ENCODE data around the gene IL2RA.

- TF ChIP-seq, protein P1, sequence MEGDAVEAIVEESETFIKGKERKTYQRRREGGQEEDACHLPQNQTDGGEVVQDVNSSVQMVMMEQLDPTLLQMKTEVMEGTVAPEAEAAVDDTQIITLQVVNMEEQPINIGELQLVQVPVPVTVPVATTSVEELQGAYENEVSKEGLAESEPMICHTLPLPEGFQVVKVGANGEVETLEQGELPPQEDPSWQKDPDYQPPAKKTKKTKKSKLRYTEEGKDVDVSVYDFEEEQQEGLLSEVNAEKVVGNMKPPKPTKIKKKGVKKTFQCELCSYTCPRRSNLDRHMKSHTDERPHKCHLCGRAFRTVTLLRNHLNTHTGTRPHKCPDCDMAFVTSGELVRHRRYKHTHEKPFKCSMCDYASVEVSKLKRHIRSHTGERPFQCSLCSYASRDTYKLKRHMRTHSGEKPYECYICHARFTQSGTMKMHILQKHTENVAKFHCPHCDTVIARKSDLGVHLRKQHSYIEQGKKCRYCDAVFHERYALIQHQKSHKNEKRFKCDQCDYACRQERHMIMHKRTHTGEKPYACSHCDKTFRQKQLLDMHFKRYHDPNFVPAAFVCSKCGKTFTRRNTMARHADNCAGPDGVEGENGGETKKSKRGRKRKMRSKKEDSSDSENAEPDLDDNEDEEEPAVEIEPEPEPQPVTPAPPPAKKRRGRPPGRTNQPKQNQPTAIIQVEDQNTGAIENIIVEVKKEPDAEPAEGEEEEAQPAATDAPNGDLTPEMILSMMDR (IDR thresholded peaks at IDR 0.05), result no peak
- TF ChIP-seq POLR2A (IDR thresholded peaks at IDR 0.05), result no peak
Observed at GRCh38 chr10:6033954-6034353, 28.2 kb downstream of the IL2RA start.
